HUES64 (cell line): ENCODE measurements around the gene PTOV1. TPM values are rescaled to one million over a fixed set of nuclear protein-coding genes. Genes with fewer than 3 reads are reported as not detected.

Experiments used
- H3K27ac ChIP-seq: 2 replicates; pipeline ENCODE4 v1.7.0; 2013; ENCODE audit warnings: low read depth, low read length, inconsistent platforms
- H3K27me3 ChIP-seq: 2 replicates; pipeline ENCODE4 v1.6.1; 2013; ENCODE audit warnings: mild to moderate bottlenecking, low read length; ENCODE audit not compliant: insufficient read depth
- H3K36me3 ChIP-seq: 2 replicates; pipeline ENCODE4 v1.6.1; 2013; ENCODE audit warnings: mild to moderate bottlenecking, low read length; ENCODE audit not compliant: insufficient read depth
- H3K4me1 ChIP-seq: 2 replicates; pipeline ENCODE4 v1.6.1; 2013; ENCODE audit warnings: mild to moderate bottlenecking, low read length, moderate library complexity; ENCODE audit not compliant: insufficient read depth
- H3K4me3 ChIP-seq: 2 replicates; pipeline ENCODE4 v1.5.1; 2013; ENCODE audit warnings: mild to moderate bottlenecking, low read length, moderate library complexity
- H3K9ac ChIP-seq: 2 replicates; pipeline ENCODE4 v1.6.1; 2013; ENCODE audit warnings: mild to moderate bottlenecking, low read depth, low read length
- H3K9me3 ChIP-seq: 2 replicates; pipeline ENCODE4 v1.6.1; 2013; ENCODE audit warnings: low read depth, low read length; ENCODE audit not compliant: insufficient read depth
- WGBS: fragments of 150-250, 120-280 bp; methylation state at CpG from one replicate; pipeline ENCODE4 v1.1.7; 2013; ENCODE audit warnings: missing lambda C conversion rate; 5-methylcytosine and 5-hydroxymethylcytosine counted together
- polyA plus RNA-seq, 2 experiments: library from polyadenylated mRNA; stranded (reverse); fragments of 50-300 nt; gene quantifications; one replicate each; pipeline ENCODE4 v1.2.3, GENCODE V29; 2013

The PTOV1 gene
- polyA plus RNA-seq (2013, experiment 1 of 2) = 193 TPM
- 199 TPM for polyA plus RNA-seq (2013, experiment 2 of 2)

- Histone ChIP-seq H3K27me3 (no peaks in the 10 kb centered on the region), H3K4me1 (peaks cover 17% of the 10 kb centered on the region), H3K4me3 (peak within 1 kb of the TSS; percentile 75), H3K9me3 (no peaks in the 10 kb centered on the region), H3K9ac (peak within 1 kb of the TSS; percentile 89), H3K36me3 (peaks cover 27% of the 10 kb centered on the region), H3K27ac (peak within 1 kb of the TSS; percentile 94)
- 5% methylated on average over 98 of the region's 98 CpGs for WGBS
Observed at GRCh38 chr19:49850487-49851342, at the start of gene PTOV1. PTOV1 (plus strand) TSS chr19:49851159.

- 89% methylated on average over 31 of the region's 32 CpGs for WGBS
- Histone ChIP-seq H3K27me3 (no peaks in the 10 kb centered on the region), H3K9ac (no peak overlapping the region; the same call in 1 of the 2 replicates), H3K36me3 (peaks cover 62% of the 10 kb centered on the region), H3K9me3 (no peaks in the 10 kb centered on the region), H3K4me3 (peak overlapping the region; percentile 55; the same call in 1 of the 2 replicates), H3K27ac (no peak overlapping the region), H3K4me1 (peaks cover 7% of the 10 kb centered on the region; the same call in 1 of the 2 replicates)
Observed at GRCh38 chr19:49801401-49801888, 49.5 kb upstream of the PTOV1 start.

- peak overlapping the region; percentile 55 for H3K4me3 ChIP-seq
- H3K36me3 ChIP-seq = peaks cover 60% of the 10 kb centered on the region
- H3K4me1 ChIP-seq = peaks cover 7% of the 10 kb centered on the region; the same call in 1 of the 2 replicates
- no peaks in the 10 kb centered on the region for H3K27me3 ChIP-seq
- no peak overlapping the region; the same call in none of the 2 replicates for H3K9ac ChIP-seq
- no peaks in the 10 kb centered on the region for H3K9me3 ChIP-seq
- no peak overlapping the region; the same call in 1 of the 2 replicates for H3K27ac ChIP-seq
- WGBS = 35% methylated on average over 38 of the region's 38 CpGs
Observed at GRCh38 chr19:49801966-49802661, 48.8 kb upstream of the PTOV1 start.

GRCh38 chr19:49802836-49803528, 48.0 kb upstream of the PTOV1 start:
- 89% methylated on average over 23 of the region's 24 CpGs for WGBS
- Histone ChIP-seq H3K27me3 (no peaks in the 10 kb centered on the region), H3K4me1 (peaks cover 7% of the 10 kb centered on the region; the same call in 1 of the 2 replicates), H3K27ac (no peak overlapping the region), H3K36me3 (peaks cover 61% of the 10 kb centered on the region), H3K9ac (no peak overlapping the region), H3K4me3 (peak overlapping the region; percentile 55), H3K9me3 (no peaks in the 10 kb centered on the region)

- Histone ChIP-seq H3K4me1 (peaks cover 7% of the 10 kb centered on the region; the same call in 1 of the 2 replicates), H3K9ac (no peak overlapping the region), H3K27me3 (no peaks in the 10 kb centered on the region), H3K36me3 (peaks cover 58% of the 10 kb centered on the region), H3K9me3 (no peaks in the 10 kb centered on the region), H3K27ac (no peak overlapping the region), H3K4me3 (no peak overlapping the region)
- 96% methylated on average over 6 of the region's 6 CpGs for WGBS
Observed at GRCh38 chr19:49803529-49803856, 47.5 kb upstream of the PTOV1 start.

- Histone ChIP-seq H3K36me3 (peaks cover 40% of the 10 kb centered on the region), H3K27me3 (no peaks in the 10 kb centered on the region), H3K4me1 (peaks cover 13% of the 10 kb centered on the region), H3K9me3 (no peaks in the 10 kb centered on the region), H3K9ac (no peak overlapping the region), H3K27ac (no peak overlapping the region), H3K4me3 (no peak overlapping the region)
- 90% methylated on average over 20 of the region's 20 CpGs for WGBS
Observed at GRCh38 chr19:49805822-49806619, 44.9 kb upstream of the PTOV1 start.

GRCh38 chr19:49806620-49806959, 44.4 kb upstream of the PTOV1 start:
- Histone ChIP-seq H3K4me1 (peaks cover 13% of the 10 kb centered on the region), H3K9me3 (no peaks in the 10 kb centered on the region), H3K27me3 (no peaks in the 10 kb centered on the region), H3K4me3 (no peak overlapping the region), H3K36me3 (peaks cover 40% of the 10 kb centered on the region), H3K27ac (no peak overlapping the region), H3K9ac (no peak overlapping the region)
- WGBS = 93% methylated on average over 7 of the region's 8 CpGs

GRCh38 chr19:49807058-49807903, 43.7 kb upstream of the PTOV1 start:
- Histone ChIP-seq H3K9me3 (no peaks in the 10 kb centered on the region), H3K36me3 (peaks cover 40% of the 10 kb centered on the region), H3K4me3 (no peak overlapping the region), H3K9ac (no peak overlapping the region), H3K27ac (no peak overlapping the region), H3K27me3 (no peaks in the 10 kb centered on the region), H3K4me1 (peaks cover 13% of the 10 kb centered on the region)
- WGBS = 94% methylated on average over 18 of the region's 18 CpGs

GRCh38 chr19:49807904-49808675, 42.9 kb upstream of the PTOV1 start:
- 81% methylated on average over 19 of the region's 20 CpGs for WGBS
- H3K36me3 ChIP-seq = peaks cover 37% of the 10 kb centered on the region
- peaks cover 7% of the 10 kb centered on the region for H3K4me1 ChIP-seq
- no peak overlapping the region for H3K27ac ChIP-seq
- H3K4me3 ChIP-seq = peak overlapping the region; percentile 44
- H3K9ac ChIP-seq = no peak overlapping the region
- no peaks in the 10 kb centered on the region for H3K27me3 ChIP-seq
- H3K9me3 ChIP-seq = no peaks in the 10 kb centered on the region
